Left lobe of liver (tissue), 2 donors: ENCODE results near the gene ZC2HC1C. TPM values are rescaled to one million over a fixed set of nuclear protein-coding genes. Genes with fewer than 3 reads are reported as not detected.

Experiments
- ATAC-seq: fragments of 200-7000 bp; cut with Tn5 transposase; one replicate; pipeline ENCODE4 v1.9.1; 2020; ENCODE audit warnings: mild to moderate bottlenecking, moderate library complexity
- DNase-seq: peaks from one replicate; pipeline ENCODE4 v3.0.0-alpha.2; 2020; ENCODE audit warnings: low spot score
- total RNA-seq: library from RNA; stranded (reverse); gene quantifications from one replicate; pipeline ENCODE4 v1.2.1, GENCODE V29; 2021
- donor health status: DM: no; HTN: no; CAD: no; lungs with moderate emphysema.
- donor health status: DM: no; HTN: yes; CAD: no.

Gene ZC2HC1C, protein sequence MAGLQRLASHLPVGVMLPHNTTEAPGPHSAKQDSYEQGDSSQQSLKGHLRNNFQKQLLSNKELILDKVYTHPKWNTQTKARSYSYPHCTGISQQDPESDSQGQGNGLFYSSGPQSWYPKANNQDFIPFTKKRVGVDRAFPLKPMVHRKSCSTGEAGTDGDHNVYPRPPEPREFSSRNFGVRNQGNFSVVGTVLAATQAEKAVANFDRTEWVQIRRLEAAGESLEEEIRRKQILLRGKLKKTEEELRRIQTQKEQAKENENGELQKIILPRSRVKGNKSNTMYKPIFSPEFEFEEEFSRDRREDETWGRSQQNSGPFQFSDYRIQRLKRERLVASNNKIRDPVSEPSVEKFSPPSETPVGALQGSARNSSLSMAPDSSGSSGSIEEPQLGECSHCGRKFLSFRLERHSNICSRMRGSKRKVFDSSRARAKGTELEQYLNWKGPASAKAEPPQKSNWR
- 2.0 TPM for total RNA-seq

DNA sequence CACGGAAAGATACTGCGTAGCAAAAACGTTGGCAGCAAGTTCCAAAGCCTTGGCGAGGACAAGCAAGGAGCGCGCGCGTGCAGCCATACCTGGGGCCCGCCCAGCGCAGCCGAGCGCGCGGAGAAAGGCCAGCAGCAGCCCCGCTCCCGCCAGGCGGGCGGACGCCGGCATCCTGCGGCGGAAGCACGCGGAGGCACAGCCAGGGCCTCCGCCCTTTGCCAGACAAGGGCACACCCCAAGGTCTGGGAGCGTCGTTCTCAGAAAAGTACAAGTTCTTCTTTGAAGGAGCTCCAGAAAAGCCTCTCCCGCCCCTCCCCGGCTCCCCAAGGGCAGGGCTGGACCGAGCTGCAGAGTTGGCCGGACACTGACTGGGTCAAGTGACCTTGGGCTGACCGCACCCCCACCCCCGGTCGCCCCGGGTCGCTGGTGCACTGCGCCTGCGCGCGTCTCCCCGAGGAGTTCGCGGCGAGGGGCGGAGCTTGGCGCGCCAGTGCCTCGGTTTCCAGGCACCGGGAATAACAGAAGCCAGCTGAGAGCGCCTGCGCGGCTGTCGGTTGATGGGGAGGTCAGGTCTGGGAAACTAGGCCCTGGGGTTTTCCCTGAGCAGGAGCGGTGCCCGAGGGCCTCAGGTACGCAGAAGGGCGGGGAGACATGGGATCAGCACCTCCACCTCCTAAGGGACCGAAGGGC is at the start of gene ZC2HC1C:
TSS of gene ZC2HC1C (plus strand) at position 521 of the 690 bp plus-strand sequence. CDS start 933 bp downstream, outside the sequence.
- DNase-seq (peak; percentile 98), ATAC-seq (peak; percentile 88)

DNA sequence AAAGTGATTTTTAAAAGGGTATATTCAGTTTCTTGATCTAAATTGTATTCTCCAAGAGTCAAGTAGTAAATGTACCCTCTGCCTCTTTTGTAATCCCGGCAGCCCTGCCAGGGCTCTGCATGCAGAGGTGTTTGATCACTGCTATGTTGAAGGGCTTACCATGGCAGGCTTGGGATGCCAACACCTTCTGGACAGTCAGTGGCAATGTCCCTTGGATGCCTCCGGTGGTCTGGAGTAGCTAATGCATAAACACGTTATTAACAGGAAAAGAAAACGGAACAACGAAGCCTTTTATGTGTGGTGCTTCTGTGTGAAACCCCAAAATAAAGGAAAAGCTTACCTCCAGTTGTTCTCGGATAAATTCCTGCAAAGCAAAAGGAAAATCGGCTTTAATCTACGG is 46.8 kb upstream of the ZC2HC1C start:
- no peak for DNase-seq
- peak; percentile 73 for ATAC-seq

DNA sequence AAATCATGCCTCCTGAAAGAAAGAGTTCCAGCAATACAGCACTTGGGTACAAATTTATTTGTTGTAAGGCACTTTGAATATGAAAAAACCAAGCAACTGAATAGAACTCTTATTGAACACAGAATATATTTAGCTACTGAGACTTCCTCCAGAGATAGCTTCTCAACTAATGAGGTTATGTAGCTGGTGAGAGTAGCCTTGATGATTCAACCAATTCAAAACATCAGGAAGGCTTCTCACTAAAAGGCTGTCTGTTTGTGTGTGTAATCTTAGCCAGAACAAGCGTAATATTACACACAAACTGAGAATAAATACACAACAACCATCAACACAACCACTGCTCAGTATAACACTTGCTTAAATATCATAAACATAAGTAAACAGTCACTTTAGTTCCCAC is 46.3 kb upstream of the ZC2HC1C start:
- no peak for DNase-seq
- no peak for ATAC-seq

DNA sequence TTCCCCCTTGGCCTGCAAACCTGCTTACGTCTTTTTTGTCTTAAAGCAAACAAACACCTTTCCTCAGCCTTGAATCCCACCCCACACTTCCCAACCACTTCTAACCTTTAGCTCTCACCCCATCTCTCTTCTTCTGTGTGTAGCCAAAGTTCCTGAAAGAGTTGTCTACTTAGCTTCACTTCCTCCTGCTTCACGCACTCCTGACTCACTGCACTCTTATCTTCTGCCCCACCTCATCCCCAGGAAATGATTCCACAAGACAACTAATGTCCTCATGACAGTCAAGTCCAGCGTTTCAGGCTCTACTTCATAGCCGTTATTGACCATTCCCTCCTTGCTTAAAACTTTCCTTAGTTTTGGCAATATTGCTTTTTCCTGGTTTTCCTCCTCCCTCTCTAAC is 44.4 kb upstream of the ZC2HC1C start:
- DNase-seq: no peak
- ATAC-seq: peak; percentile 27

DNA sequence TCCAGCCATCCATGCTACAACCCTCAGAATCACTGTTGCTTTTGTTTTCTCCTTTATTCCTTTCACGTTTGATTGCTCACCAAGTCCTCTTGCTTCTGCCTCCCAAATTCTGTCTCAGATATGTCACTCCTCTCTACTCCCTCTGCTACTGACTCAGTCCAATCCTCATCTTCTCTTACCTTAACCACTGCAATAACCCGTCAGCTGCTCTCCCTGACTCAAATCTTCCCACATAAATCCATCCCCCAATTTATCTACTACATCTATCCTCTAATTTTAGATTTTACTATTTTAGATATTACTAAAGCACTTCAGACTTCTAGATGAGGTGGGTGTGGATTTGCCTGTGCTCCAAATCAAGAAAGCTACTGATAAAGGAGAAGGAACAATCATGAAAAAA is 43.6 kb upstream of the ZC2HC1C start:
- ATAC-seq (no peak), DNase-seq (no peak)

DNA sequence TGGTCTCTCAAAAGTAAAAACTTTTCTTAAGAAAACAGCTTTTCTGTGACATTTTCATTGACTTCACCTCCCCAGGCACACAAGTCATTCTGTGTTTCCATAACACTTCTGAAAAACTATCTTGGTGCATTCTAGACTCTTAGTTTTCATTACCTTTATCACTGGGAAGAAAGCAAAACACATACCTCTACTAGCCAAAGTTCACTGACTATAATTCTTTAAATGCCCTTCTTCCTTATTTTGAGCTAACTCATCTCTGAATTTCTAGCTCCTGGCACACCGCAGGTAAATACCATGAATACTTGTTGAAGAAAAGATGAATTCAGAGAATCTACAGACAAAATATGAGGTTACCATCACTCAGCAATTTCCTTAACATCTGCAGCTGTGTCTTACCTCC is 39.3 kb upstream of the ZC2HC1C start:
- ATAC-seq (no peak), DNase-seq (no peak)

DNA sequence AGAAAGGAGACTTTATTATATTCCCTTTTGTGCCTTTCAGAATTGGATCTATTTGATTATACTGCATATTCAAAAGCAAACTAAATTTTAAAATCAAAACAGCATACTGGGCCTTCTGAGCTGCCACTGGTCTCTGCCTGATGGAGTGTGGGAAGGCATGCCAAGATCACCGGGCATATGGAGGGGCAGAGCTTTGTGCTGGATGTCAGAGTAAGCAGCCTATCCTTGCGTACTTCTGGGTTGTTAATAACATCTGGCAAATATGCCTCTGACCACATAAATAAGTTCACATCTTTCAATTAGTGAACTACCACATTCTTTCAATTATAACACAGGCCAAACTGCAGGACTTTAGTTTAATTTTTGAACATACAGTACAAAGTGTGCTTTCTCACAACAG is 36.5 kb upstream of the ZC2HC1C start:
- DNase-seq (no peak), ATAC-seq (no peak)

DNA sequence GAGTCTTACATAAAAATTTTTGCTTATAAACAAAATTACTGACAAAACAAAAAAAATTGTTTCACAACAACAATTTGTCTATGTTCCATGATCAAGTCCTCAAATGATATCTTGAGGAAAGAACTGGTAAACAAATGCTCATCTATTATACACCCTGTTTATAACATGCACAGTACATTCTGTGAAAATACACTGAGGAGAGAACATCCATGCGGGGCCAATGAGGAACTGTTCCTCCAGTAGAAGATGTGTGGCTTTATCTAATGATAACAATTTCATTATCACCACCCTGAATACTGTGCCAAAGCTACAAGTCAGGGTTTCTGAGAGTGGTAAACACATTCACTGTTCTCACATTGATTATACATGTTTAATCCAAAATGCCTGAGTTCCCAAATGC is 28.9 kb upstream of the ZC2HC1C start:
- DNase-seq: no peak
- no peak for ATAC-seq

DNA sequence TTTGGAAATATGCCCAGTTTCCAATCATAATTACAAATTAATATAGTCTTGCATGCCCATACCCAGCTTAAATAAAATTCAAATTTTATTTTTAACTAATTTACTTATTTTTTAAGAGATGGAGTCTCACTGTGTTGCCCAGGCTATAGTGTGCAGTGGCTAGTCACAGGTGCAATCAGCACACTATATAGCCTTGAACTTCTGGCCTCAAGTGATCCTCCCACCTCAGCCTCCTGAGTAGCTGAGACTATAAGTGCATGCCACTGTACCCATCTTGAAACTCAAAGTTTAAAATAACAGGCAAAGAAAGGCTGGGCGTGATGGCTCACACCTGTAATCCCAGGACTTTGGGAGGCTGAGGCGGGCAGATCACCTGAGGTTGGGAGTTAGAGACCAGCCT is 28.5 kb upstream of the ZC2HC1C start:
- ATAC-seq (no peak), DNase-seq (no peak)

DNA sequence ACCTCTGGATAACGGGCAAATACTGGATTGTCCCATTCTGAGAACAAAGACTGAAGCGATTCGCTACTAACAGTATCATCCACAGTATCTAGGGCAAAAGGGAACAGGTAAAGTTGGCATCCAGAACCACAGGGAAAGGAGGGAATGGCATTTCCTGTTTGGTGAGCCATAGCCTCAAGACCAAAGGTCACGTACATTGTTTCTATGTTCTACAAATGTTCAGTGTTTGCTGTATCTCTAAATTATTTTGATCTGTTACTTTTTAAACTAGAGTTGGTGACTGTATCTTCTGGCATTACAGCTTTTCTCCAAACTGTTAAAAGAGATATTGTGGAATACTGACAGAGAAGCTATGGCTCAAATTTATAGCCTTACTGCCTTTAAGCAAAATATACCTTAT is 27.8 kb upstream of the ZC2HC1C start:
- DNase-seq: no peak

DNA sequence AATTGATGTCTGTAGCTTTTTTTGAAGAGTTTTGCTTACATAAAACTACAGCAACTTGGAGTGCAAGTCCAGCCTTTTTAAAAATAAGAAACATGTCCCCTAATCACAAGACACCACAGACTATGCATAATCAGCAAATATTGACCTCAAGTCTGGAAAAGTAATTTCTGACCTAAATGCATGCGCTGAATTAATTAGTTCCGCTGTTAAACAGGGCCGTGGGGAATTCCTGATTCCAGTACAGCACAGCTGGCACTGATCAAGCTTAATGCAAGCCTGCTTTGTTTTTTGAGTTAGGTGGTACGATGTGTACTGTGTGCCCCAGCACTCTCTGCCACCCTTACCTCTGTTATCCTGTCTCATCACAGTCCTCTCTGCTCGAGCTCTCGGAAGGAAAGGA is 27.4 kb upstream of the ZC2HC1C start:
- ATAC-seq (peak; percentile 53), DNase-seq (no peak)

More for the DNA sequence above, 27.8 kb upstream of the ZC2HC1C start:
- ATAC-seq: peak; percentile 96

DNA sequence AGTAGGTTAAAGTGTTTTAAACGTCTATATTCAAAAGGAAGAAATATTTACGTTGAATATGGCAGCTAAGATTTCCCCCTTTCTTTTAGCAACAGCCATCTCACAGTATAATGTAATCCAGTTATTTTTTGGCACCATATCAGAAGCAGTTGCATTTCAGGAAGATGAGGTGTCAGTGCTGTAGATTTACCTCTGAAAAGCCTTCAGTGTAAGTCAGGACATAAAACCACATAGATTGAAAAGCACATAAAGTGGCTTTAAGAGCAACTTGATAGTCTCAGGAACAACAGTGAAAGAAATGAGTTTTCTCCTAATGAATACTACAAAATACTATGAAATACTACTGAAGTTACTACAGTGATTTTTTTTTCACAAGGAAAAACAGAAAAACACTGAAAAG is 25.1 kb upstream of the ZC2HC1C start:
- no peak for DNase-seq
- no peak for ATAC-seq

DNA sequence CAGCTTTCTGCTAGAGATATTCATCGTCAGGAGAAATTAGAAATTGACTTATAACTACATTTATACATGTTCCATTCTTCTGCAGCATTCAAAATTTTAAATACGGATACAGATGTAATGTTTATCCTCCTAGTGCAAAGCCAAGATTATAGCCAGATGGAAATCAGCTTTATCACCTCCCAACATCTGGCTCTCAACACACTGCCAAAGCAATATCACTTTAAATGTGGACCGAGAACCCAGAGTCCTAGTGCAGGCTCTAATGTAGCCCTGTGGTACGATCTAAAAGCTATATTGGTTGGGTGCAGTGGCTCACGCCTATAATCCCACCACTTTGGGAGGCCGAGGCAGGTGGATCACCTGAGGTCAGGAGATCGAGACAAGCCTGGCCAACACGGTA is 24.7 kb upstream of the ZC2HC1C start:
- ATAC-seq: no peak
- DNase-seq: no peak

DNA sequence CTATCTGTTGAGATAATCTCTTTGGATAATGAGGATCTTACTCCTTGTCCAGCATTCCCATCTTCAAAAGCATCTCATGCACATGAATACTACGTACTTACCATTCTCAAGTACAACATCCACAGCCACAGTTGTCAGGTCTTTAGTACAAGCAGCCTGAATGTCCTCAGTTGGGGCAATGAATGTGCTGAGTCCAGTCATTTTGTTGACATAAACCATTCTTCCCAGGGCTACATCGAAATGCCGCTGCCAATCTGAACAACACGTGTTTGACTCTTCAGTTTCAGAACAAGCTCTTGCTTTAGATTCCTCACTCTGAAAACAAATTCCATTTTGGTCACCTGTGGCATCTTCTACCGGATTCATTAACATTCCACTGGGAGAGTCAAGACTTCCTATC is 23.2 kb upstream of the ZC2HC1C start:
- peak; percentile 36 for ATAC-seq
- DNase-seq: no peak

DNA sequence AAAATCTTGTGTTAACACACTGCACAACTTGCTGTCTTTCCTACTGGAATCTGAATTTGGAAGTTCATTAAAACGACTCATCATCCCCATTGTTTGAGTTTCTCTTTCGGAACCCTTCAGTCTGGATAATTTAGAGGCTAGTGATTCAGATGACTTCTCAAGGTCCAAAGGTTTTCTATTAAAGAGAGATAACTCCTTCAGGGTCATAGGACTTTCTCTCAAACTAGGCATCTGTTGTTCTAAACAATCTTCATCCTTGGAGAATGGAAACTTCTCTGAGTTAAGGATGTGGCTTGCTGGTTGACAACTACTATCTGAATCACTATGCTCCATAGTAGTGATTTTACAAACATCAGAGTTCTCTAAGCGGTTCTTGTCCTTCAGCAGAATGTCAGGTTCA is 22.5 kb upstream of the ZC2HC1C start:
- DNase-seq: no peak

DNA sequence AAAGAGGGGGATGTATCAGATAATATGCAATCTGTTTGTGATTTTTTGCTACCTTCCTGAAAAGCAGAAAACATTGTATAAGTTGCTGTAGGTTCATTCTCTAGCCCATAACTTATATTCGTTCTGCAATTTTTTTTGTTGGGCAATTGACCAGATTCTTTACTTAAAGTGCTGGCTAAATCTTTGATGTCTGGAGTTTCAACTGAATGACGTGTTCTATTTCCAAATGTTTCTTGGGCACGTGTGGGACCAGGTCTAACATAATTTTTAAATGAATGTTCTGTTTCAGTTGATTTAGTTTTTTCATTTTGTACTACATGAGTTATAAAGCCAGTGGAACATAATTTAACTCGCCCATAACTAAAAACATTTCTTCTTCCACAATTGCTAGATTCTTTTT is 21.9 kb upstream of the ZC2HC1C start:
- DNase-seq (no peak), ATAC-seq (no peak)

More for the DNA sequence above, 22.5 kb upstream of the ZC2HC1C start:
- no peak for ATAC-seq

DNA sequence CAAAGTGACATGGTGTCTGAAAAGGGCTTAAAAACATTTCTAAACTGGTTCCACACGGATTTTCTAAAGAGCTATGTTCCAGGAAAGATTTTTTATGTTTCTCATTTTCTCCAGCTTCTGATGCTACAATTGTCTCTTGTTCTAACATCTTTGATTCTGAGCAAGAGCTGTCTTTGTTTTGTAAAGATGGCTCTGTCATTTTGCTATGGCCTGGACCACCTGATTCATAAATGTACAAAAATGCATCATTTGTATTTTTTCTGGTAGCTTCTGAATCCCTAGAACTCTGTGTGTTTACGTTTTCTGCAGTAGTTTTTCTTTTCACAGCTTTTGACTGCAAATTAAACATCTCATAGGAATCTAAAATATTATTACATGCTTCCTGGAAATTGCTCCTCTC is 21.3 kb upstream of the ZC2HC1C start:
- no peak for ATAC-seq
- no peak for DNase-seq

DNA sequence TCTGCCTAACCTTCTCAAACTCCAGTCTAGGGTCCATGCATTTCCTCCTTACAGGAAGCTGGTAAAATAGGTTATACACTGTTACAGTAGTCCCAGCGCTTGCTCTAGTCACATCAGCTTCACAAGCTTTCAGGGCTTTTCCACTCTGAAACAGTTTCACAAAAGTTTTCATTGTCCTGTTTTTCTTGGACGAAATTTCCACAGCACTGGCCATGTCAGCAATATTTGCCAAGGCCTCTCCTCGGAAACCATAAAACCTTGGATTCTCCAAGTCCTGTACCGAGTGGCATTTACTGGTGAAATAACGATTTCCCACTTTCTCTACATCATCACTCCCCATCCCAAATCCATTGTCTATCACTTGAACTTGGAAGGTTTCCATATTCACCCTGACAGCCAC is 20.3 kb upstream of the ZC2HC1C start:
- ATAC-seq (no peak), DNase-seq (no peak)

DNA sequence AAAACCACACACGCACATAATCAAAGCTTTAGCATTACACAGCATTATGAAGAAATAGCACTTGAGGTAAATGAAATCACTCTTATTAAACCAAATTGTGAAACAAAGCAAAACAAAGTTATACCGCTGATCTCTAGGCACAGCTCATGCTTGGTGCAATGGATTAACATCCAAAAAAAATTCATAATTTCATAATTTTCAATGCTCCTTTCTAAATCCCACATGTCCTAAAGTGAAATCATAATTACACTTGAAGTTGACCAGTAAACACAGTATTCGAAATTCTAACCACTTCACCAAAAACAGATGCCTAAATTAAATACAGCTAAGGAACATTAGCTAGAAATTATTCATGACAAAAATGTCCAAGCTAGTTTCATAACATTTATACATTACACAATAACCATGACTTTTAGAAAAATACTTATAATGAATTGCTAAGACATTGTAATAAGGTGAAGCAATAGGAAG is 19.7 kb upstream of the ZC2HC1C start:
- ATAC-seq: no peak
- DNase-seq: no peak

DNA sequence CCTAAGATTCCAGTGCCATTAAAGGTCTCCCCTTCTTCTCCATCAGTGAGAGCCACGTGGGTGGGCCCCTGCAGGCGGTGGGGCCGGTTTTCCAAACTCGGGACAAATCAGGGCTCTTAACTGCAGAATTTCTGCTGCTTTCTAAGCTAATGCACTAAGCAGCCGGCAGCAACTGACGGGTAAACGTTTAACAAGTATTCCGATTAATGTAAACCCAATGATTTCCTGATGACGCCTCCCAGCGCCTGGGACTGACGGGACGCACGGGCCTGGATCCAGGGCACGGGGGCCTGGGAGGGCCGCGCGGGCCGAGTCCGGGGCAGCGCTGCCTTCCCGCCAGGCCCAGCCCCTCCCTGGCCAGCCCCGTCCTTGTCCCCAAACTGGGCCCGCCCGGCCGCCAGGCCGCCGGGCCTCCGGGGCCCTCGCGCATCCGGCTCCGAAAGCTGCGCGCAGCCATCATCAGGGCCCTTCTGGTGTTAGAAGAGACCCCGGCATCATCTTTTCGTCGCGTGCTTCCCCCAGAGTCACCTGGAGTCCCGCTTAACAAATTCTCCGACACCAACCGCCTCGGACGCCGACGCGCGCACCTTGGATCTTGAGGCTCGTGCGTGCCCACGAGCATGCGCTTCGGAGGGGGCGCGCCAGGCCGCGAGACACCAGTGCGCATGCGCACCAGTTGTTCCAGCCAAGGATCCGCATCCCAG is 18.4 kb upstream of the ZC2HC1C start, which contains the start of gene MLH3:
TSS of gene MLH3 (minus strand) at position 616 of the 704 bp plus-strand sequence. CDS start 1,812 bp downstream, outside the sequence.
- ATAC-seq: peak; percentile 94
- peak; percentile 92 for DNase-seq

DNA sequence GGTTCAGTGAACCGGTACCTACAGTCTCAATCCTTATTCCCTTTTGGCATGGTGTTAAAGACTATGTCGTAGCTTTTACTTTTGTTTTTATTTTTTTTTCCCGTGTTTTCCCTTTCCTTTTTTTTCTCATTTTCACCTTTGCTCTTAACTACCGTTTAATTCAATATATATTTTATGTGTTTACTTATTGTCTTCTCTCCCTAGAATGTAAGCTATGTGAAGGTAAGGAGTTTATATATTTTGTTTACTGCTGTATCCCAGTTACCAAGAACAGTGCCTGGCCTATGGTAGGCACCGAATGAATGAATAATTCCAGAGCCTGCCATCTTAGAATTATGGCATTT is 17.9 kb upstream of the ZC2HC1C start:
- ATAC-seq (no peak), DNase-seq (no peak)
